NCI-H446 (cell line): Measurements from ENCODE around the gene FAM98C.

Experiments used
- DNase-seq, 2 experiments: peaks; one replicate each; lab custom pipeline; 2025; lab: John Stamatoyannopoulos, UW

FAM98C gene

GRCh38 chr19:38457202-38457601 lies 54.3 kb downstream of the FAM98C start:
- DNase-seq, result no peak

- no peak for DNase-seq
Measured at GRCh38 chr19:38457690-38458405, 55.0 kb downstream of the FAM98C start.
